K562 (cell line): Measurements from ENCODE around the gene ZKSCAN8. TPM values are rescaled to one million over a fixed set of nuclear protein-coding genes. Genes with fewer than 3 reads are reported as not detected.

Source experiments
- FOSL1 ChIP-seq: fragments of 200-800 bp; sonication (Bioruptor generic); conservative IDR thresholded peaks from 2 replicates; pipeline ENCODE4 v1.6.1; 2016; ENCODE audit warnings: missing genetic modification characterization, missing compliant biosample characterization
- LCOR ChIP-seq: sonication (generic); formaldehyde crosslinking; IDR thresholded peaks from 2 replicates; pipeline ENCODE4 v1.8.0; 2022; ENCODE audit warnings: mild to moderate bottlenecking, missing genetic modification reagents
- NFXL1 ChIP-seq: fragments of 450-650 bp; formaldehyde crosslinking; IDR thresholded peaks from 2 replicates; pipeline ENCODE4 v1.4.0; 2021; ENCODE audit warnings: mild to moderate bottlenecking
- POLR2G ChIP-seq: fragments of 200-400 bp; formaldehyde crosslinking; IDR thresholded peaks from 2 replicates; pipeline ENCODE4 v1.6.1; 2017; ENCODE audit warnings: low read depth, mild to moderate bottlenecking, antibody characterized with exemption, low read length, moderate library complexity
- RAD21 ChIP-seq, 2 experiments: fragments of 250-450 bp in 1 of 2; fragments of 450-650 bp in 1 of 2; sonication (Bioruptor Pico) in 1 of 2; formaldehyde crosslinking in 1 of 2; IDR thresholded peaks in 1 of 2; conservative IDR thresholded peaks in 1 of 2; 2 replicates each; pipeline versions ENCODE4 v1.4.0 to v1.8.0; 2020 to 2022; ENCODE audit warnings: mild to moderate bottlenecking in 2 of 2, moderate library complexity in 1 of 2
- REST ChIP-seq, 2 experiments: fragments of 450-650 bp; formaldehyde crosslinking in 1 of 2; IDR thresholded peaks; 2 replicates each; pipeline versions ENCODE4 v1.4.0 to v1.6.1; 2014 to 2020; ENCODE audit warnings: mild to moderate bottlenecking in 2 of 2, borderline replicate concordance in 1 of 2, low read depth in 1 of 2
- SIX5 ChIP-seq, 2 experiments: IDR thresholded peaks; 2 replicates each; pipeline ENCODE4 v1.6.1; 2011; ENCODE audit warnings: low read length in 2 of 2, borderline replicate concordance in 1 of 2, low read depth in 1 of 2, mild to moderate bottlenecking in 1 of 2, moderate library complexity in 1 of 2; ENCODE audit not compliant: insufficient read depth in 1 of 2
- SMC3 ChIP-seq: conservative IDR thresholded peaks from 2 replicates; pipeline ENCODE4 v1.6.1; 2011; ENCODE audit warnings: low read depth, low read length, improper control_type of control experiment; ENCODE audit not compliant: insufficient read depth
- STAG1 ChIP-seq: sonication (generic); formaldehyde crosslinking; IDR thresholded peaks from 2 replicates; pipeline ENCODE4 v1.5.0; 2020; ENCODE audit warnings: missing genetic modification reagents, borderline replicate concordance
- TAF7 ChIP-seq: fragments of 450-650 bp; IDR thresholded peaks from 2 replicates; pipeline ENCODE4 v1.6.1; 2016; ENCODE audit warnings: missing genetic modification characterization, missing compliant biosample characterization
- TEAD4 ChIP-seq, 2 experiments: sonication (generic) in 1 of 2; formaldehyde crosslinking in 1 of 2; IDR thresholded peaks; 2 replicates each; pipeline versions ENCODE4 v1.6.1 to v1.8.0; 2012 to 2022; ENCODE audit warnings: borderline replicate concordance in 1 of 2, inconsistent platforms in 1 of 2, low read length in 1 of 2, mild to moderate bottlenecking in 1 of 2, missing genetic modification reagents in 1 of 2
- ZBTB1 ChIP-seq: sonication (generic); formaldehyde crosslinking; IDR thresholded peaks from 2 replicates; pipeline ENCODE4 v1.8.1; 2023; ENCODE audit warnings: missing genetic modification reagents, low read depth, mild to moderate bottlenecking, borderline replicate concordance
- ZBTB33 ChIP-seq: sonication (generic); formaldehyde crosslinking; IDR thresholded peaks from 2 replicates; pipeline ENCODE4 v1.8.1; 2023; ENCODE audit warnings: mild to moderate bottlenecking, missing genetic modification reagents
- ZNF124 ChIP-seq: sonication (generic); formaldehyde crosslinking; IDR thresholded peaks from 2 replicates; pipeline ENCODE4 v1.8.1; 2022; ENCODE audit warnings: missing genetic modification reagents
- ZNF174 ChIP-seq: fragments of 250-450 bp; sonication (Bioruptor Pico); IDR thresholded peaks from 2 replicates; pipeline ENCODE4 v1.4.0; 2020; ENCODE audit warnings: mild to moderate bottlenecking
- ZNF384 ChIP-seq: IDR thresholded peaks from 2 replicates; pipeline ENCODE4 v1.6.1; 2012; ENCODE audit warnings: low read depth, low read length, improper control_type of control experiment
- ZNF584 ChIP-seq: fragments of 200-800 bp; sonication (Bioruptor generic); IDR thresholded peaks from 2 replicates; pipeline ENCODE4 v1.6.1; 2016; ENCODE audit warnings: low read depth, mild to moderate bottlenecking, missing genetic modification characterization, missing compliant biosample characterization
- ZNF644 ChIP-seq: fragments of 200-800 bp; sonication (Bioruptor generic); IDR thresholded peaks from 2 replicates; pipeline ENCODE4 v1.6.1; 2016; ENCODE audit warnings: low read depth, missing genetic modification characterization, missing compliant biosample characterization
- polyA plus RNA-seq, 8 experiments: library from polyadenylated mRNA; depleted of rRNA in 4 of 8; stranded (reverse) in 5 of 8; unstranded in 3 of 8; fragments of >200 nt; fragmentation: Nextera tagmentation in 2 of 8; fragmentation: Illumina TruSeq in 1 of 8; extraction: Ambion mirVana in 2 of 8; extraction: Trizol in 1 of 8; gene quantifications; 2 replicates each; pipeline versions ENCODE4 v1.2.1 to v1.2.3, GENCODE V29; 2011 to 2014; ENCODE audit warnings: inconsistent platforms in 1 of 8, missing spikeins in 1 of 8
- total RNA-seq, 7 experiments: library from RNA; depleted of rRNA in 6 of 7; stranded (reverse); fragments of >200 nt in 6 of 7; fragmentation: Illumina TruSeq in 2 of 7; extraction: Trizol in 2 of 7; gene quantifications; 2 replicates each; pipeline versions ENCODE4 v1.2.1 to v1.2.3, GENCODE V29; 2011 to 2021; ENCODE audit warnings: low replicate concordance in 1 of 7

The ZKSCAN8 gene
- total and polyA plus RNA-seq, 9 of the 15 experiments (the other 6 are each of a cell fraction or from before 2014, with no cell fraction given) = 3.3 to 37.7 (median 21.7) TPM

GRCh38 chr6:28134015-28134414, 7.7 kb upstream of the ZKSCAN8 start (continued):
- TF ChIP-seq REST (IDR thresholded peaks at IDR 0.05; ENCODE audit: borderline replicate concordance) (peak; percentile 44; the same call in 1 of the 2 replicates), REST (CRISPR knock-in tag; IDR thresholded peaks at IDR 0.05; ENCODE audit: low read depth) (no peak), ZNF174 (no peak), ZNF124 (CRISPR knock-in tag) (no peak), LCOR (CRISPR knock-in tag) (peak; percentile 75), ZNF384 (no peak), ZBTB33 (CRISPR knock-in tag) (0 out of 2 replicates have a peak, but pooled peaks have one; percentile 14), NFXL1 (CRISPR knock-in tag) (no peak), TEAD4 (IDR thresholded peaks at IDR 0.05; ENCODE audit: low read length) (no peak; the same call in 1 of the 2 replicates), TEAD4 (CRISPR knock-in tag; IDR thresholded peaks at IDR 0.05; ENCODE audit: borderline replicate concordance) (no peak), ZBTB1 (CRISPR knock-in tag) (no peak), ZNF584 (no peak), SMC3 (peak; percentile 52; the same call in 1 of the 2 replicates), RAD21 (CRISPR knock-in tag; conservative IDR thresholded peaks at IDR 0.05 in 1 of 2, IDR thresholded peaks at IDR 0.05 in 1 of 2) (peak; percentile 37 to 72), FOSL1 (no peak), ZNF644 (tag) (no peak), STAG1 (CRISPR knock-in tag) (peak; percentile 8; the same call in 1 of the 2 replicates), POLR2G (no peak), TAF7 (tag) (no peak), SIX5 (IDR thresholded peaks at IDR 0.05; ENCODE audit: borderline replicate concordance in 1 of 2, insufficient read depth in 1 of 2, low read depth in 1 of 2, low read length in 2 of 2) (no peak)
